ENCODE results near the gene TSPAN3. TPM values are rescaled to one million over a fixed set of nuclear protein-coding genes. Genes with fewer than 3 reads are reported as not detected.

The TSPAN3 gene
- total RNA-seq, 1 donor from 2014 or later: 187 TPM

GRCh38 chr15:77048135-77048876, 22.6 kb downstream of the TSPAN3 start:
- Histone ChIP-seq H3K27me3 (ENCODE audit: control insufficient read depth, insufficient read depth, low read length) (no peaks in the 10 kb centered on the region), H3K4me3 (ENCODE audit: low read depth, low read length) (no peak overlapping the region), H3K36me3 (ENCODE audit: control insufficient read depth, insufficient read depth, low read length) (peaks cover 3% of the 10 kb centered on the region)
- no peak for FAIRE-seq
- no peak for TF ChIP-seq CTCF (IDR thresholded peaks at IDR 0.05; ENCODE audit: insufficient read depth, low read length, severe bottlenecking)
- no peak for DNase-seq (ENCODE audit: low read depth)

GRCh38 chr15:77046704-77047412, 24.1 kb downstream of the TSPAN3 start:
- no peak for TF ChIP-seq CTCF (IDR thresholded peaks at IDR 0.05; ENCODE audit: insufficient read depth, low read length, severe bottlenecking)
- Histone ChIP-seq H3K27me3 (ENCODE audit: control insufficient read depth, insufficient read depth, low read length) (no peaks in the 10 kb centered on the region), H3K36me3 (ENCODE audit: control insufficient read depth, insufficient read depth, low read length) (peaks cover 3% of the 10 kb centered on the region), H3K4me3 (ENCODE audit: low read depth, low read length) (no peak overlapping the region)
- no peak for DNase-seq (ENCODE audit: low read depth)
- no peak for FAIRE-seq

GRCh38 chr15:77045985-77046384, 24.9 kb downstream of the TSPAN3 start:
- Histone ChIP-seq H3K27me3 (ENCODE audit: control insufficient read depth, insufficient read depth, low read length) (no peaks in the 10 kb centered on the region), H3K4me3 (ENCODE audit: low read depth, low read length) (no peak overlapping the region), H3K36me3 (ENCODE audit: control insufficient read depth, insufficient read depth, low read length) (peaks cover 3% of the 10 kb centered on the region)
- FAIRE-seq: no peak
- no peak for DNase-seq (ENCODE audit: low read depth)
- TF ChIP-seq CTCF (IDR thresholded peaks at IDR 0.05; ENCODE audit: insufficient read depth, low read length, severe bottlenecking): no peak

- H3K27me3 ChIP-seq (ENCODE audit: control insufficient read depth, insufficient read depth, low read length): no peaks in the 10 kb centered on the region
- H3K36me3 ChIP-seq (ENCODE audit: control insufficient read depth, insufficient read depth, low read length): peaks cover 3% of the 10 kb centered on the region
- no peak for TF ChIP-seq CTCF (IDR thresholded peaks at IDR 0.05; ENCODE audit: insufficient read depth, low read length, severe bottlenecking)
- no peak overlapping the region for H3K4me3 ChIP-seq (ENCODE audit: low read depth, low read length)
- DNase-seq (ENCODE audit: low read depth) (no peak), FAIRE-seq (peak; percentile 72)
These were observed 26.5 kb downstream of the TSPAN3 start for GRCh38 chr15:77044228-77045042.

- Histone ChIP-seq H3K27me3 (ENCODE audit: control insufficient read depth, insufficient read depth, low read length) (no peaks in the 10 kb centered on the region), H3K36me3 (ENCODE audit: control insufficient read depth, insufficient read depth, low read length) (peaks cover 3% of the 10 kb centered on the region), H3K4me3 (ENCODE audit: low read depth, low read length) (no peak overlapping the region)
- DNase-seq (ENCODE audit: low read depth) (no peak), FAIRE-seq (no peak)
- no peak for TF ChIP-seq CTCF (IDR thresholded peaks at IDR 0.05; ENCODE audit: insufficient read depth, low read length, severe bottlenecking)
These were observed 27.7 kb downstream of the TSPAN3 start for GRCh38 chr15:77042955-77043920.

All from bronchial epithelial cell (primary cell).